Amniotic epithelial cell (primary cell): ENCODE results near the gene ARX.

ENCODE experiments used
- DNase-seq: peaks from one replicate; pipeline ENCODE4 v3.0.0-alpha.2; 2010; ENCODE audit warnings: low read depth

The ARX gene

GRCh38 chrX:25015486-25016360, at the start of gene ARX:
Gene ARX (minus strand): TSS chrX:25015965. CDS start chrX:25015737, 228 bp downstream.
- DNase-seq = peak; percentile 50

DNA sequence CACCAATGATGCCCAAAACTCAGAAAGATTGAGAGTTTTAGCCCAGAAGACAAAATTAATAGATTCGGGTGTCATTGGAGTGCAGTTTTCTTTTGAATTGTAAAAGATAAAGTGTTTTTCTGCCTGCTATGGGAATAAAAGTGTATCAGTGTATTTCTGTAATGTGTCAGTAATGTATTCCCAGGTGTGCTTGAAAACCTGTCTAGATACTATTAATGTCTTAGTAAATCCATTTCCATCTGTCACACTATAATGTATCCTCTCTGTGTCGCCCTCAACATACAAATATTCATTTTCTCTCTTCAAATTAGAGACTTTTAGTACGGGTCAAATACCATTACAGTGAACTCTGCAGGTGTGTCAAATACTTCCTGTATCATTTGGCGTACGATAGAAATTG, 43.5 kb upstream of the ARX start:
- no peak for DNase-seq

DNA sequence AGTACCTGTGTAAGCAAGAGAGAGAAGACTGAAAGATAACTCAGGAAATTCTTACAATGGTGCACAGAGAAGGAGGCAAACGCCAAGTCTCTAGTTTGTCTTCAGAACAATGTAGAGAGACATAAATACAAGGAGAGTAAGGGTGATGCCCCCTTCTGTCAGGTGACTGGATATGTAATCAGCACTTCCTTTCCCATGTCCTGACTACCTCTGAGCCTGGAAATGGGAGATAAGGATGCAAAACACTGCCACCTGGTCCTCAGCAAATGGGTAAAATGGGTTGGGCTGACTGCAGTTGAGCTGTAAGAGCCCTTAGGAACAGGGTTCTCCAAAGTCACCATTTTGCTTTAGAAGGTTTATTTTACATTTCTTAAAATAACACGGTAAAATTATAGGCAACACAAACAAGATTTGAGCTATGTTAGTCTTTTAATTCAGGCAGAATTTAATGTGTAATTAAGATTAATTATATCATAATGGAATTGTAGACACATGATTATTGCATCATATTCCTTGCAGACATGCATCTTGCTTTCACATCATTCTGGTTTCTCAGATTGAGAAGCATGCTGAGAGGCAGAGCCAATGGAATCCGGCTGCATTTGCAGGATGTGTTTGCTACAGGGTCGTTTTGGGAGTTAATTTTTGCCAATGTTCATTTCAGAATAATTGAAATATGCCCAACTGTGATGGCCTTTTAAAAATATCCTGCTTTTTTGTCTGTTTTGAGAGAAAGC, 37.2 kb upstream of the ARX start:
- DNase-seq = no peak

GRCh38 chrX:25049971-25050370, 34.2 kb upstream of the ARX start:
- DNase-seq = no peak

GRCh38 chrX:25049357-25049756, 33.6 kb upstream of the ARX start:
- peak; percentile 8 for DNase-seq

DNA sequence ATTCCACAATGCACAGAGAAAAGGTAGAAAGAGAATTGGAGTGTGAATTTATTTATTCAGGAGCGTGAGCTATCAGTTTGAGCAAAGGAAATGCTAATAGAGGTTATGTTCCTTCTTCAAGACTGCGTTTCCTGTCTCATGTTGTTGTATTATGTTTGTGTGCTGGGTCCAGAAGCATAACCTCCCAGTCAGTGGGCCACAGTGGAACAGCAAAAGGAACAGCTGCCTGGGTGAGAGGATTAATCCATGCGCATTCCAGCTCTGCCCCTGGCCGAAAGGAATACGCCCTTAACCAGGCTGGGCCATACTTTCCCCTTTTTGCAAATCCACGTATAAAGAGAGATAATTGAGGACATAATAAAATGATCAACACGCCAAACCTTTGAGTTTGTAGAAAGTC, 32.4 kb upstream of the ARX start:
- no peak for DNase-seq

GRCh38 chrX:25043192-25043591, 27.4 kb upstream of the ARX start:
- no peak for DNase-seq

- no peak for DNase-seq
Measured at GRCh38 chrX:25039036-25039435, 23.3 kb upstream of the ARX start.

DNA sequence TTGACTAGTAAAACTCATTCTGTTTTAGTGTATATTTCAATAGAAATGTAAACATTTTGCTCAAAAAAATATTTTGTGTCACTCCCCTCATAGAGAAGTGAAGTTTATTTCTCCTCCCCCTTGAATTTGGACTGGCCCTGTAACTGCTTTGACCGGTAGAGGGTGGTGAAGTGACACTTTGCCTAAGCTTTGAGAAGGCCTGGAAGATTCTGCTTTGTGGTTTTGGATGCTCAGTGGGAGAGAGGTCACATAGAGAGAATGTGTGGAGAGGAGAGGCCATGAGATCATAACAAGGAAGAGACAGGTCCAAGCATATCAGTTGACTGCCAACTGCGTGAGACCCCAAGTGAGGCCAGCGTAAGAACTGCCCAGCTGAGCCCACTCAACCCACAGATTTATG, 19.1 kb upstream of the ARX start:
- DNase-seq = peak; percentile 20

- DNase-seq = no peak
Measured at GRCh38 chrX:25029288-25029825, 13.6 kb upstream of the ARX start.

DNA sequence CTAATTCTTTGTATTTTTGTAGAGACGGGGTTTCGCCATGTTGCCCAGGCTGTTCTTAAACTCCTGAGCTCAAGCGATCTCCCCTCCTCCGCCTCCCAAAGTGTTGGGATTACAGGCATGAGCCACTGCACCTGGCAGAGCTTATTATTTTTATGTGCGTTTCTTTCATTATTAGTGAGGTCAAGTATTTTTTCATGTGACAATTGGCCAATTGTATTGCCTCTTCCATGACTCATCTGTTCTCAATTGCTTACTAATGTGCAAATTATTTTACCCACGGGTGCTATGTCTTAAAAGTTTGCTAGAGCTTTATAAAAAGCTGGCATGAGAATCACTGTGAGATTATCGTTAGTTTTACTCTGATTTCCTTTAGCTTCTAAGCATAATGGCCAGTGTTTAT, 13.0 kb upstream of the ARX start:
- peak; percentile 5 for DNase-seq

GRCh38 chrX:25026576-25026975, 10.8 kb upstream of the ARX start:
- no peak for DNase-seq

- DNase-seq = no peak
Measured at GRCh38 chrX:25025615-25026014, 9.8 kb upstream of the ARX start.

DNA sequence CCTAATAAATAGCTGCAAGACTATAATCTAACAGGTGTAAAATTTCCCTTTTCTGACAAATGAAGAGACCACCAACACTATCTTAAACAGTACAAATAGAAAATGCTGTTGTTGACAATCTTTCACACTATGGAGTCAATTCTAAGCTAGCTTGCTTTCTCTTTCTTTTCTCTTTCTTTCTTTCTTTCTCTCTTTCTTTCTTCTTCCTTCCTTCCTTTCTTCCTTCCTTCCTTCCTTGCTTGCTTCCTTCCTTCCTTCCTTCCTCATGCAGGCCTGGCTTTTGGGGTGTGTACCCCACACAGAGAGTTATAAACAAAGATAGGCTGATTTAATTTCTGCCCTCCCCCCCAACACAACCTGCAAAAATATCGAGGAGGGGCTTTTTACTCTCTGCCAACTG, 8.1 kb upstream of the ARX start:
- no peak for DNase-seq

GRCh38 chrX:25022499-25023325, 6.9 kb upstream of the ARX start:
- no peak for DNase-seq

GRCh38 chrX:25020905-25021449, 5.2 kb upstream of the ARX start:
- DNase-seq = no peak

- DNase-seq = no peak
Measured at GRCh38 chrX:25020391-25020904, 4.7 kb upstream of the ARX start.

DNA sequence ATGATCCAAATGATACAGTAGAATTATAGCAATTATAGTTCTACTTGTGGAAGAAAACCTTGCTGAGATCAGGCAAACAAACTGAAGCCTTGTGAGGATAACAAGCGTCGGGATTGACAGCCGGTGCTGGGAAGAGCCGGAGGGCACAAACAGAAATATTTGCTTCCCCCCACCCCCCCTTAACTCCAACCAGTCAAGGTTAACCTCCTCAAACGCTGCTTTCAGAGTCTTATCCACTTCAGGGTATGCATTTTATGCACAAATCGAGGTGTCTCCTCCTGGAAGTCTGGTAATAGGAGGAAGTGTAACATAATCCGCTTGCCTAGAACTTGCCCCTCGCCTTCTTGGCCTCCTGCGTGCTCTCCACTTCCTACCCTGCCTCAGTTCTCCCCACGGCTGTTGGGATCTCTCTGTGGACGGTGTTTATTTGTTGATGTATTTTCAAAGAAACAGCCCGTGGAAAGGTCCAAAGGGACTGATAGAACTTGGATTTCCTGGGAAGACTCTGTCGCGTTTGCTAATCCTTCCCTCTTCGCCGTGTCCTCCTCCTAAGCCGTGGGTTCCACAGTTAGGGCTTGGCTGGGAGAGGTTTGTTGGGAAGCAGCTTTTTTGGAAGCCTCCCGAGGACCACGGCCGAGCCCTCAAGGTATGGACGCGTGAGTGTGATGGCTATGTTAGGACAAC, 4.1 kb upstream of the ARX start:
- DNase-seq = no peak

GRCh38 chrX:25018682-25019081, 2.9 kb upstream of the ARX start:
- DNase-seq = no peak

DNA sequence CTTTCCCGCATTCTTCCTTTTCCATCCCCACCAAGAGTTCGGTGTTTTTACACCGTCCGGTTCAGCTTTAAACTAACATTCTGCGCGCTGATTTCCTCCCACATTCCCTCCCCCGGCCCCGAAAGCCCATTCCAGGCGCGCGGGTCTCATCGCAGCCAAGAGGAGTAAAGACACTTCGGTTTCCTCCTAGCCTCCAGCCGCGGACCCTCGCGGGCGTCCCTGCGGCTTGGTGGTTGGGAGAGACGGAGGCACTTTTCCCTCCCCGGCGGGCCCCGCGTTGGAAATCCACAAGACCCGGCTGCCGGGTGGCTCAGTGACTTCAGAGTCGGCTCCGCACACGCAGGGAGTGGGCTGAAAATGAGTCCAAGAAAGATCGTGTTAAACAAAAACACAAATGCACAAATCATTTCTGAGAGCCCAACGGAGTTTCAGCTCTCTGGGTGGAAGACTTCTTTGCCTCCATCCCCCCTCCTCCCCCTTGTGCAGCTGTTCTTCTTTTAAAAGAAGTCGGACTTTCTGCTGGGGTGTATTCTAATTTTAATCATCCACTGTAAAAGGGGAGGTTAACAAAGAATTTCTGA, 2.0 kb upstream of the ARX start:
- no peak for DNase-seq
